B cell (primary cell): Measurements from ENCODE around the gene SLIT3. TPM values are rescaled to one million over a fixed set of nuclear protein-coding genes. Genes with fewer than 3 reads are reported as not detected.
"Not testable (repeated sequence)": the region's sequence is repeated elsewhere in the genome, so short reads cannot be mapped to it uniquely, and the experiment has no call there.

Experiments used
- ATAC-seq: fragments of 200-7000 bp; cut with Tn5 transposase; one replicate; pipeline ENCODE4 v1.10.0; 2021; ENCODE audit warnings: low read depth, mild to moderate bottlenecking, moderate number of reproducible peaks, moderate library complexity
- CTCF ChIA-PET: fragments of 350-600 bp; sonication (Branson Sonifier 250); formaldehyde crosslinking; loops from one replicate; lab custom pipeline; 2021; ENCODE audit warnings: antibody characterized with exemption, inconsistent platforms; lab: Charles Lee
- POLR2A ChIA-PET: fragments of 350-600 bp; sonication (Branson Sonifier 250); formaldehyde crosslinking; loops from one replicate; lab custom pipeline; 2021; ENCODE audit warnings: antibody characterized with exemption; lab: Charles Lee
- DNase-seq: peaks from one replicate; pipeline ENCODE4 v3.0.0; 2013
- H2AFZ ChIP-seq: 2 replicates; pipeline ENCODE4 v1.6.1; 2012; ENCODE audit warnings: mild to moderate bottlenecking, low read depth, low read length; ENCODE audit not compliant: insufficient read depth, poor library complexity, severe bottlenecking
- H3K27ac ChIP-seq, 2 donors: 1 replicate in 1 of 2; 2 replicates in 1 of 2; pipeline ENCODE4 v1.5.1; 2012 to 2013; ENCODE audit warnings: low read length in 2 of 2, mild to moderate bottlenecking in 2 of 2, moderate library complexity in 1 of 2
- H3K27me3 ChIP-seq, 4 experiments: fragments of 200-600 bp in 1 of 4; sonication (generic) in 1 of 4; replicated peaks in 1 of 4; 1 replicate in 2 of 4; 2 replicates in 2 of 4; pipeline versions ENCODE4 v1.6.1 to v1.7.0; 2013 to 2016; ENCODE audit warnings: low read length in 3 of 4, mild to moderate bottlenecking in 2 of 4, mixed read lengths in 1 of 4, moderate library complexity in 1 of 4; ENCODE audit not compliant: insufficient read depth in 4 of 4, control insufficient read depth in 3 of 4; ENCODE audit errors: control extremely low read depth in 1 of 4
- H3K36me3 ChIP-seq, 2 experiments: replicated peaks in 1 of 2; 1 replicate in 1 of 2; 2 replicates in 1 of 2; pipeline versions ENCODE4 v1.6.1 to v1.7.1; 2013; ENCODE audit warnings: low read length in 1 of 2; ENCODE audit not compliant: insufficient read depth in 2 of 2, control insufficient read depth in 1 of 2; ENCODE audit errors: control extremely low read depth in 1 of 2, extremely low read depth in 1 of 2
- H3K4me1 ChIP-seq, 2 donors: fragments of 200-600 bp in 1 of 2; sonication (generic) in 1 of 2; 1 replicate in 1 of 2; 2 replicates in 1 of 2; pipeline versions ENCODE4 v1.5.1 to v1.6.1; 2013 to 2017; ENCODE audit warnings: low read length in 2 of 2; ENCODE audit not compliant: control insufficient read depth in 2 of 2, insufficient read depth in 2 of 2
- H3K4me2 ChIP-seq: replicated peaks from 2 replicates; pipeline ENCODE3; 2012; ENCODE audit warnings: mild to moderate bottlenecking, low read depth, low read length; ENCODE audit not compliant: poor library complexity, severe bottlenecking
- H3K4me3 ChIP-seq, 5 experiments: fragments of 200-600 bp in 1 of 5; sonication (generic) in 1 of 5; 1 replicate in 3 of 5; 2 replicates in 2 of 5; pipeline versions ENCODE4 v1.5.1 to v1.7.0; 2011 to 2016; ENCODE audit warnings: low read length in 4 of 5, mild to moderate bottlenecking in 4 of 5, low read depth in 2 of 5, control low read depth in 1 of 5, moderate library complexity in 1 of 5; ENCODE audit not compliant: insufficient read depth in 1 of 5; ENCODE audit errors: control extremely low read depth in 1 of 5, extremely low read depth in 1 of 5
- H3K79me2 ChIP-seq: fragments of 200-600 bp; sonication (generic); one replicate; pipeline ENCODE4 v1.6.0; 2016; ENCODE audit warnings: low read length; ENCODE audit not compliant: control insufficient read depth, insufficient read depth
- H3K9ac ChIP-seq: fragments of 200-600 bp; sonication (generic); 2 replicates; pipeline ENCODE4 v1.6.1; 2017; ENCODE audit warnings: mild to moderate bottlenecking, low read length, moderate library complexity
- H3K9me3 ChIP-seq, 3 donors: one replicate each; pipeline versions ENCODE4 v1.6.1 to v1.7.1; 2013; ENCODE audit warnings: low read length in 2 of 3; ENCODE audit not compliant: control insufficient read depth in 2 of 3, insufficient read depth in 1 of 3; ENCODE audit errors: control extremely low read depth in 1 of 3
- H4K20me1 ChIP-seq: 2 replicates; pipeline ENCODE4 v1.6.0; 2012; ENCODE audit warnings: mild to moderate bottlenecking, low read length; ENCODE audit not compliant: insufficient read depth, control insufficient read depth, poor library complexity, severe bottlenecking
- H3K27ac Mint-ChIP-seq: one replicate; pipeline ENCODE4 v1.8.0; 2021; ENCODE audit warnings: mixed read lengths
- H3K27me3 Mint-ChIP-seq: one replicate; pipeline ENCODE4 v1.8.0; 2021; ENCODE audit warnings: mixed read lengths
- H3K4me1 Mint-ChIP-seq: one replicate; pipeline ENCODE4 v1.8.0; 2021; ENCODE audit warnings: mixed read lengths
- H3K4me3 Mint-ChIP-seq: one replicate; pipeline ENCODE4 v1.8.0; 2021; ENCODE audit warnings: mixed read lengths
- H3K9me3 Mint-ChIP-seq: one replicate; pipeline ENCODE4 v1.8.0; 2022; ENCODE audit warnings: mixed read lengths; ENCODE audit not compliant: insufficient read depth
- EZH2 ChIP-seq: IDR thresholded peaks from 2 replicates; pipeline ENCODE4 v1.6.1; 2012; ENCODE audit warnings: borderline replicate concordance, low read depth, mild to moderate bottlenecking, moderate library complexity, low read length; ENCODE audit not compliant: insufficient read depth, poor library complexity, severe bottlenecking
- WGBS: methylation state at CpG from one replicate; pipeline ENCODE4 v1.1.5; 2013; ENCODE audit warnings: missing lambda C conversion rate; ENCODE audit not compliant: insufficient coverage; 5-methylcytosine and 5-hydroxymethylcytosine counted together
- intact Hi-C: fragments of 100-400 bp; cut with micrococcal nuclease; formaldehyde crosslinking; loops from one replicate; pipeline ENCODE4 v1.10.0; 2022
- polyA plus RNA-seq: library from polyadenylated mRNA; depleted of rRNA; stranded (reverse); fragments of >200 nt; gene quantifications from 2 replicates; pipeline ENCODE4 v1.2.3, GENCODE V29; 2012
- total RNA-seq, 2 donors: library from RNA; stranded (reverse); fragments of 120-200 nt in 1 of 2; gene quantifications; 1 replicate in 1 of 2; 2 replicates in 1 of 2; pipeline versions ENCODE4 v1.2.3 to v1.2.4, GENCODE V29; 2013 to 2022
- TF ChIP-seq, protein P1 (sequence below): fragments of 200-600 bp; IDR thresholded peaks from one replicate; pipeline ENCODE4 v1.8.0; 2022; ENCODE audit warnings: antibody characterized with exemption, mild to moderate bottlenecking

The SLIT3 gene
- total and polyA plus RNA-seq, 2 donors (not counting 1 experiment from before 2014, with no cell fraction given), result not detected

DNA sequence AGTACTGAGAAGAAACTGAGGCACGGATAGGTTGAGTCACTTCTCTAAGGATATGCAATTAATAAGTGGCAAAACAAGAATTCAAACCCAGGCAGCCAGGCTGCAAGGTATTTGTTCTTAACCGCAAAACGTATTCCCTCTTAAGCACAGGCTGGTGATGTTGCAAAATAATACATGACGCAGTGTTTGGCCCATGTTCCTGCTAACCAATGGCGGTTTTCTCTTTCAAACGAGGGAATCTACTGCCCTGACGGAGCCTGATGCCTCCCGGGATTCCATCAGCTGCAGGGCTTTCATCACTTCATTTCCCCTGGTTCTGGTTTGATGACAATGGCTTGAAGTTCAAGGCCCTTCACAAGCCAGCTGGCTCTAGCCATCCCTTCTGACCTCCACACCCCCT lies 154.8 kb downstream of the SLIT3 start:
- peaks cover 2% of the 10 kb centered on the region for H3K27me3 Mint-ChIP-seq
- no peaks in the 10 kb centered on the region for H3K79me2 ChIP-seq
- no peak overlapping the region for H3K4me3 ChIP-seq
- POLR2A ChIA-PET, result no interaction called here
- no peak for TF ChIP-seq EZH2
- TF ChIP-seq, protein P1, sequence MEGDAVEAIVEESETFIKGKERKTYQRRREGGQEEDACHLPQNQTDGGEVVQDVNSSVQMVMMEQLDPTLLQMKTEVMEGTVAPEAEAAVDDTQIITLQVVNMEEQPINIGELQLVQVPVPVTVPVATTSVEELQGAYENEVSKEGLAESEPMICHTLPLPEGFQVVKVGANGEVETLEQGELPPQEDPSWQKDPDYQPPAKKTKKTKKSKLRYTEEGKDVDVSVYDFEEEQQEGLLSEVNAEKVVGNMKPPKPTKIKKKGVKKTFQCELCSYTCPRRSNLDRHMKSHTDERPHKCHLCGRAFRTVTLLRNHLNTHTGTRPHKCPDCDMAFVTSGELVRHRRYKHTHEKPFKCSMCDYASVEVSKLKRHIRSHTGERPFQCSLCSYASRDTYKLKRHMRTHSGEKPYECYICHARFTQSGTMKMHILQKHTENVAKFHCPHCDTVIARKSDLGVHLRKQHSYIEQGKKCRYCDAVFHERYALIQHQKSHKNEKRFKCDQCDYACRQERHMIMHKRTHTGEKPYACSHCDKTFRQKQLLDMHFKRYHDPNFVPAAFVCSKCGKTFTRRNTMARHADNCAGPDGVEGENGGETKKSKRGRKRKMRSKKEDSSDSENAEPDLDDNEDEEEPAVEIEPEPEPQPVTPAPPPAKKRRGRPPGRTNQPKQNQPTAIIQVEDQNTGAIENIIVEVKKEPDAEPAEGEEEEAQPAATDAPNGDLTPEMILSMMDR, result no peak
- H3K9me3 ChIP-seq, result no peaks in the 10 kb centered on the region
- no peak overlapping the region for H3K4me2 ChIP-seq
- no peak for DNase-seq
- CTCF ChIA-PET, result no interaction called here
- no peak overlapping the region for H2AFZ ChIP-seq
- H3K4me1 ChIP-seq, result no peaks in the 10 kb centered on the region
- no peak overlapping the region for H3K27ac Mint-ChIP-seq
- H3K4me1 Mint-ChIP-seq, result no peaks in the 10 kb centered on the region
- H3K27ac ChIP-seq, result no peak overlapping the region
- intact Hi-C loops, result no loop called here
- no peak for ATAC-seq
- no peak overlapping the region for H3K9ac ChIP-seq
- no peaks in the 10 kb centered on the region for H3K9me3 Mint-ChIP-seq
- H3K36me3 ChIP-seq, result no peaks in the 10 kb centered on the region
- H3K27me3 ChIP-seq, result no peaks in the 10 kb centered on the region
- WGBS, result 91% methylated on average over 7 of the region's 8 CpGs
- no peaks in the 10 kb centered on the region for H4K20me1 ChIP-seq
- no peak overlapping the region for H3K4me3 Mint-ChIP-seq

DNA sequence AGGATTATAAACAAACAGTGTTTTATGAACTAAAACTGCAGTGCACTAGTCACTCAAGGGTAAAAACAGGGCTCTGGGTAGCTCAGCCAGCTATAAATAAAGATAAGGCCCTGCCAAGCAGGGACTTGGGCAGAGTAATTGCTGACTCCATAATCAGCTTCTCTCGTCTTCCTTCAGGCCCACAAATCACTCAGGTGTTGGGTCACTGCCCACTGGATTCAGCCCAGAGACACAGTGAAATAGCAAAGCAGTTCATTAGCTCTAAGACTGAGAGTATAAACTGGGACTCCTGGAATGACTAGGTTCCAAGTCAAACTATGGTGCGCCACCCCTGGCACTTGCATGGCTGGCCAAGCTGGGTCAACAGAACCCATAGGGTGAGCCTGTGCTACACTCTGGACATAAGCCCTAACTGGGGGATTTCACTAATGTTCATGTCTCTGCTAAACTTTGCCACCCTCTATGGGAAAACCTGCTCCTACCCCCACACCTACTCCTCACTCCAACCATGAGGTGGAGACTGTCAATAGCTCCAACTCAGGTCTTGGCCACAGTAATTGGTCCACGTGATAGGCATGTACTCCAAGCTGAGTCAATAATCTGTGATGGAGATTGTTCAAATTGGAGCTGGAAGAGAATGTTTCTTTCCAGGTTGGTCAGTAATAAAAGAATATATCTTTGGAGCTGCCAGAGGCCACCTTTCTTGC lies 158.5 kb downstream of the SLIT3 start:
- no peaks in the 10 kb centered on the region for H3K27me3 ChIP-seq
- no peaks in the 10 kb centered on the region for H3K9me3 ChIP-seq
- no peaks in the 10 kb centered on the region for H3K36me3 ChIP-seq
- ChIA-PET POLR2A (no interaction called here), CTCF (no interaction called here)
- H3K4me3 ChIP-seq, result no peak overlapping the region
- no peaks in the 10 kb centered on the region for H3K4me1 ChIP-seq
- H2AFZ ChIP-seq, result no peak overlapping the region
- Mint-ChIP-seq H3K27me3 (no peaks in the 10 kb centered on the region), H3K9me3 (no peaks in the 10 kb centered on the region), H3K4me3 (no peak overlapping the region), H3K4me1 (no peaks in the 10 kb centered on the region), H3K27ac (no peak overlapping the region)
- H3K4me2 ChIP-seq, result no peak overlapping the region
- no peak for TF ChIP-seq EZH2
- TF ChIP-seq, protein P1, result no peak
- no peak overlapping the region for H3K27ac ChIP-seq
- intact Hi-C loops, result no loop called here
- DNase-seq (no peak), ATAC-seq (no peak)
- no peaks in the 10 kb centered on the region for H4K20me1 ChIP-seq
- WGBS, result 83% methylated on average over 3 of the region's 3 CpGs
- no peaks in the 10 kb centered on the region for H3K79me2 ChIP-seq
- H3K9ac ChIP-seq, result no peak overlapping the region

DNA sequence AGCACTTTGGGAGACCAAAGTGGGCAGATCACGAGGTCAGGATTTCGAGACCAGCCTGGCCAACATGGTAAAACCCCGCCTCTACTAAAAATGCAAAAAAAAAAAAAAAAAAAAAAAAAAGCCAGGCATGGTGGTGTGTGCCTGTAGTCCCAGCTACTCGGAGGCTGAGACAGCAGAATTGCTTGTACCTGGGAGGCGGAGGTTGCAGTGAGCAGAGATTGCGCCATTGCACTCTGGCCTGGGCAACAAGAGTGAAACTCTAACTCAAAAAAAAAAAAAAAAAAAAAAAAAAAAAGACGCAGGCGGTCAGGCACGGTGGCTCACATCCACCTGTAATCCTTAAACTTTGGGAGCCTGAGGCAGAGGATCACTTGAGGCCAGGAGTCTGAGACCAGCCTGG lies 160.7 kb downstream of the SLIT3 start:
- H2AFZ ChIP-seq, H3K27ac ChIP-seq, DNase-seq, ATAC-seq, H3K9ac ChIP-seq, H3K4me1 ChIP-seq, H3K36me3 ChIP-seq, CTCF ChIA-PET, H3K79me2 ChIP-seq, H3K27ac Mint-ChIP-seq, POLR2A ChIA-PET, H4K20me1 ChIP-seq, H3K27me3 Mint-ChIP-seq, H3K4me3 Mint-ChIP-seq, H3K4me3 ChIP-seq, intact Hi-C loops, H3K4me1 Mint-ChIP-seq, H3K9me3 Mint-ChIP-seq, H3K27me3 ChIP-seq, H3K4me2 ChIP-seq, H3K9me3 ChIP-seq: not testable (repeated sequence)
- 60% methylated on average over 1 of the region's 9 CpGs for WGBS
